ENCODE results near the gene PCOLCE2.

GRCh38 chr3:142787719-142788118, 101.2 kb downstream of the PCOLCE2 start:
- no peak for TF ChIP-seq CTCF (conservative IDR thresholded peaks at IDR 0.05; ENCODE audit: low read depth, low read length)
- TF ChIP-seq EZH2phosphoT487 (IDR thresholded peaks at IDR 0.05; ENCODE audit: borderline replicate concordance, low read length), result no peak

Data from PC-3 (cell line).